WTC11 (cell line): ENCODE data around the gene CAPN14. TPM values are rescaled to one million over a fixed set of nuclear protein-coding genes. Genes with fewer than 3 reads are reported as not detected.

Experiments used
- ATAC-seq: fragments of 200-7000 bp; cut with Tn5 transposase; 2 replicates; pipeline ENCODE4 v1.10.0; 2021; ENCODE audit warnings: mild to moderate bottlenecking, moderate library complexity
- CTCF ChIA-PET: fragments of 300-600 bp; sonication (Branson Sonifier 250); formaldehyde crosslinking; loops from one replicate; lab custom pipeline; 2021; ENCODE audit warnings: antibody characterized with exemption; lab: Charles Lee
- POLR2A ChIA-PET: fragments of 350-600 bp; sonication (Branson Sonifier 250); formaldehyde crosslinking; loops from one replicate; lab custom pipeline; 2021; ENCODE audit warnings: antibody characterized with exemption; lab: Charles Lee
- DNase-seq: peaks from one replicate; pipeline ENCODE4 v3.0.0; 2021; ENCODE audit warnings: low spot score
- H3K27ac Mint-ChIP-seq: 2 replicates; pipeline ENCODE4 v1.8.0; 2021; ENCODE audit warnings: mixed read lengths
- H3K27me3 Mint-ChIP-seq: 2 replicates; pipeline ENCODE4 v1.8.0; 2021; ENCODE audit warnings: low read depth, mild to moderate bottlenecking, moderate library complexity, mixed read lengths
- H3K36me3 Mint-ChIP-seq: 2 replicates; pipeline ENCODE4 v1.8.0; 2021; ENCODE audit warnings: mixed read lengths
- H3K4me1 Mint-ChIP-seq: 2 replicates; pipeline ENCODE4 v1.8.0; 2022; ENCODE audit warnings: mixed read lengths
- H3K4me3 Mint-ChIP-seq: 2 replicates; pipeline ENCODE4 v1.8.0; 2021; ENCODE audit warnings: mild to moderate bottlenecking, moderate library complexity, mixed read lengths
- H3K9me3 Mint-ChIP-seq: 2 replicates; pipeline ENCODE4 v1.8.0; 2021; ENCODE audit warnings: mixed read lengths
- JAZF1 ChIP-seq: fragments of 250-450 bp; sonication (Bioruptor Pico); IDR thresholded peaks from 2 replicates; pipeline ENCODE4 v1.9.0; 2021; ENCODE audit warnings: moderate library complexity, mild to moderate bottlenecking, inconsistent platforms
- NFATC4 ChIP-seq: fragments of 250-450 bp; sonication (Bioruptor Pico); IDR thresholded peaks from 2 replicates; pipeline ENCODE4 v1.9.0; 2021; ENCODE audit warnings: mild to moderate bottlenecking
- PREB ChIP-seq: sonication (generic); formaldehyde crosslinking; IDR thresholded peaks from 2 replicates; pipeline ENCODE4 v1.8.1; 2022; ENCODE audit warnings: mild to moderate bottlenecking, missing genetic modification reagents, moderate library complexity, borderline replicate concordance
- PRRX2 ChIP-seq: fragments of 250-450 bp; sonication (Bioruptor Pico); IDR thresholded peaks from 2 replicates; pipeline ENCODE4 v1.8.0; 2021; ENCODE audit warnings: mild to moderate bottlenecking
- RELA ChIP-seq: sonication (generic); formaldehyde crosslinking; IDR thresholded peaks from 2 replicates; pipeline ENCODE4 v1.8.1; 2022; ENCODE audit warnings: missing genetic modification reagents, mild to moderate bottlenecking, borderline replicate concordance
- SOX15 ChIP-seq: fragments of 250-450 bp; sonication (Bioruptor Pico); IDR thresholded peaks from 2 replicates; pipeline ENCODE4 v1.9.0; 2021; ENCODE audit warnings: mild to moderate bottlenecking
- SP1 ChIP-seq: sonication (generic); formaldehyde crosslinking; conservative IDR thresholded peaks from 2 replicates; pipeline ENCODE4 v1.8.1; 2022; ENCODE audit warnings: missing genetic modification reagents
- TEAD1 ChIP-seq: sonication (generic); formaldehyde crosslinking; IDR thresholded peaks from 2 replicates; pipeline ENCODE4 v1.8.0; 2022; ENCODE audit warnings: mild to moderate bottlenecking, missing genetic modification reagents
- ZNF263 ChIP-seq: sonication (generic); formaldehyde crosslinking; IDR thresholded peaks from 2 replicates; pipeline ENCODE4 v1.8.1; 2022; ENCODE audit warnings: low read depth, mild to moderate bottlenecking, moderate library complexity, missing genetic modification reagents
- ZNF425 ChIP-seq: fragments of 250-450 bp; sonication (Bioruptor Pico); conservative IDR thresholded peaks from 2 replicates; pipeline ENCODE4 v1.9.0; 2021; ENCODE audit warnings: mild to moderate bottlenecking
- ZNF671 ChIP-seq: fragments of 250-450 bp; sonication (Bioruptor Pico); IDR thresholded peaks from 2 replicates; pipeline ENCODE4 v1.8.0; 2021; ENCODE audit warnings: mild to moderate bottlenecking
- total RNA-seq: library from RNA; stranded (reverse); gene quantifications from 3 replicates; pipeline ENCODE4 v1.2.3, GENCODE V29; 2021
- TF ChIP-seq, protein P1 (sequence below): sonication (generic); formaldehyde crosslinking; IDR thresholded peaks from 2 replicates; pipeline ENCODE4 v1.8.0; 2022; ENCODE audit warnings: missing genetic modification reagents
- TF ChIP-seq, protein P2 (sequence below): fragments of 250-450 bp; sonication (Bioruptor Pico); IDR thresholded peaks from 2 replicates; pipeline ENCODE4 v1.9.0; 2021; ENCODE audit warnings: mild to moderate bottlenecking
- TF ChIP-seq, protein P3 (sequence below): sonication (generic); formaldehyde crosslinking; IDR thresholded peaks from 2 replicates; pipeline ENCODE4 v1.8.1; 2023; ENCODE audit warnings: mild to moderate bottlenecking, missing genetic modification reagents, moderate library complexity
- TF ChIP-seq, protein P4 (sequence below): sonication (generic); formaldehyde crosslinking; IDR thresholded peaks from 2 replicates; pipeline ENCODE4 v1.8.1; 2022; ENCODE audit warnings: low read depth, mild to moderate bottlenecking, moderate library complexity, missing genetic modification reagents, borderline replicate concordance
- TF ChIP-seq, protein P5 (sequence below): sonication (generic); formaldehyde crosslinking; IDR thresholded peaks from 2 replicates; pipeline ENCODE4 v1.8.1; 2022; ENCODE audit warnings: mild to moderate bottlenecking, moderate library complexity, missing genetic modification reagents

The CAPN14 gene
- total RNA-seq, 1 experiment from 2014 or later: 0.11 TPM

DNA sequence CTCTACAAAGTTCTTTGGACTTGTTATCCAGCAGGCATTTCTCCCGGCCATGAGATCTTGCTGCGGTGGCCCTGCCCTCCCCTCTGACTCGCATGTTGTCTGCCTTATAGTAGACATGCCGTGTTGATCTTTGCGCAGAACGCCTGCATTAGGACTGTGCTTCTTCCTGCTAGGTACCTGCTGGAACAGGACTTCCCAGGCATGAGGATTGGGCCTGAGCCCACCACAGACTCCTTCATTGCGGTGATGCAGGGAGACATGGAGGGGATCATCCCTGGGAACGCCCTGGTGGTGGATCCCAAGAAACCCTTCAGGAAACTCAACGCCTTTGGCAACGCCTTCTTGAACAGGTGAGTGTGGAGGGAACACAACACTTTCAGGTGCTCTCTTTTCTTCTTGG, 26.8 kb upstream of the CAPN14 start (continued):
- TF ChIP-seq, protein P1, sequence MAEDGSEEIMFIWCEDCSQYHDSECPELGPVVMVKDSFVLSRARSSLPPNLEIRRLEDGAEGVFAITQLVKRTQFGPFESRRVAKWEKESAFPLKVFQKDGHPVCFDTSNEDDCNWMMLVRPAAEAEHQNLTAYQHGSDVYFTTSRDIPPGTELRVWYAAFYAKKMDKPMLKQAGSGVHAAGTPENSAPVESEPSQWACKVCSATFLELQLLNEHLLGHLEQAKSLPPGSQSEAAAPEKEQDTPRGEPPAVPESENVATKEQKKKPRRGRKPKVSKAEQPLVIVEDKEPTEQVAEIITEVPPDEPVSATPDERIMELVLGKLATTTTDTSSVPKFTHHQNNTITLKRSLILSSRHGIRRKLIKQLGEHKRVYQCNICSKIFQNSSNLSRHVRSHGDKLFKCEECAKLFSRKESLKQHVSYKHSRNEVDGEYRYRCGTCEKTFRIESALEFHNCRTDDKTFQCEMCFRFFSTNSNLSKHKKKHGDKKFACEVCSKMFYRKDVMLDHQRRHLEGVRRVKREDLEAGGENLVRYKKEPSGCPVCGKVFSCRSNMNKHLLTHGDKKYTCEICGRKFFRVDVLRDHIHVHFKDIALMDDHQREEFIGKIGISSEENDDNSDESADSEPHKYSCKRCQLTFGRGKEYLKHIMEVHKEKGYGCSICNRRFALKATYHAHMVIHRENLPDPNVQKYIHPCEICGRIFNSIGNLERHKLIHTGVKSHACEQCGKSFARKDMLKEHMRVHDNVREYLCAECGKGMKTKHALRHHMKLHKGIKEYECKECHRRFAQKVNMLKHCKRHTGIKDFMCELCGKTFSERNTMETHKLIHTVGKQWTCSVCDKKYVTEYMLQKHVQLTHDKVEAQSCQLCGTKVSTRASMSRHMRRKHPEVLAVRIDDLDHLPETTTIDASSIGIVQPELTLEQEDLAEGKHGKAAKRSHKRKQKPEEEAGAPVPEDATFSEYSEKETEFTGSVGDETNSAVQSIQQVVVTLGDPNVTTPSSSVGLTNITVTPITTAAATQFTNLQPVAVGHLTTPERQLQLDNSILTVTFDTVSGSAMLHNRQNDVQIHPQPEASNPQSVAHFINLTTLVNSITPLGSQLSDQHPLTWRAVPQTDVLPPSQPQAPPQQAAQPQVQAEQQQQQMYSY (CRISPR knock-in tag): no peak

GRCh38 chr2:31243053-31243452, 25.7 kb upstream of the CAPN14 start:
- Mint-ChIP-seq H3K27ac (no peak overlapping the region), H3K4me1 (peaks cover 11% of the 10 kb centered on the region), H3K36me3 (peaks cover 4% of the 10 kb centered on the region), H3K9me3 (no peaks in the 10 kb centered on the region), H3K27me3 (no peaks in the 10 kb centered on the region), H3K4me3 (no peak overlapping the region)
- POLR2A ChIA-PET: no interaction called here
- no peak for TF ChIP-seq SP1 (CRISPR knock-in tag)
- no peak for TF ChIP-seq JAZF1 (CRISPR knock-in tag)
- no peak for TF ChIP-seq ZNF263 (CRISPR knock-in tag)
- TF ChIP-seq, protein P2, sequence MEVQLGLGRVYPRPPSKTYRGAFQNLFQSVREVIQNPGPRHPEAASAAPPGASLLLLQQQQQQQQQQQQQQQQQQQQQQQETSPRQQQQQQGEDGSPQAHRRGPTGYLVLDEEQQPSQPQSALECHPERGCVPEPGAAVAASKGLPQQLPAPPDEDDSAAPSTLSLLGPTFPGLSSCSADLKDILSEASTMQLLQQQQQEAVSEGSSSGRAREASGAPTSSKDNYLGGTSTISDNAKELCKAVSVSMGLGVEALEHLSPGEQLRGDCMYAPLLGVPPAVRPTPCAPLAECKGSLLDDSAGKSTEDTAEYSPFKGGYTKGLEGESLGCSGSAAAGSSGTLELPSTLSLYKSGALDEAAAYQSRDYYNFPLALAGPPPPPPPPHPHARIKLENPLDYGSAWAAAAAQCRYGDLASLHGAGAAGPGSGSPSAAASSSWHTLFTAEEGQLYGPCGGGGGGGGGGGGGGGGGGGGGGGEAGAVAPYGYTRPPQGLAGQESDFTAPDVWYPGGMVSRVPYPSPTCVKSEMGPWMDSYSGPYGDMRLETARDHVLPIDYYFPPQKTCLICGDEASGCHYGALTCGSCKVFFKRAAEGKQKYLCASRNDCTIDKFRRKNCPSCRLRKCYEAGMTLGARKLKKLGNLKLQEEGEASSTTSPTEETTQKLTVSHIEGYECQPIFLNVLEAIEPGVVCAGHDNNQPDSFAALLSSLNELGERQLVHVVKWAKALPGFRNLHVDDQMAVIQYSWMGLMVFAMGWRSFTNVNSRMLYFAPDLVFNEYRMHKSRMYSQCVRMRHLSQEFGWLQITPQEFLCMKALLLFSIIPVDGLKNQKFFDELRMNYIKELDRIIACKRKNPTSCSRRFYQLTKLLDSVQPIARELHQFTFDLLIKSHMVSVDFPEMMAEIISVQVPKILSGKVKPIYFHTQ (CRISPR knock-in tag): no peak
- DNase-seq: no peak
- CTCF ChIA-PET: no interaction called here
- no peak for ATAC-seq

DNA sequence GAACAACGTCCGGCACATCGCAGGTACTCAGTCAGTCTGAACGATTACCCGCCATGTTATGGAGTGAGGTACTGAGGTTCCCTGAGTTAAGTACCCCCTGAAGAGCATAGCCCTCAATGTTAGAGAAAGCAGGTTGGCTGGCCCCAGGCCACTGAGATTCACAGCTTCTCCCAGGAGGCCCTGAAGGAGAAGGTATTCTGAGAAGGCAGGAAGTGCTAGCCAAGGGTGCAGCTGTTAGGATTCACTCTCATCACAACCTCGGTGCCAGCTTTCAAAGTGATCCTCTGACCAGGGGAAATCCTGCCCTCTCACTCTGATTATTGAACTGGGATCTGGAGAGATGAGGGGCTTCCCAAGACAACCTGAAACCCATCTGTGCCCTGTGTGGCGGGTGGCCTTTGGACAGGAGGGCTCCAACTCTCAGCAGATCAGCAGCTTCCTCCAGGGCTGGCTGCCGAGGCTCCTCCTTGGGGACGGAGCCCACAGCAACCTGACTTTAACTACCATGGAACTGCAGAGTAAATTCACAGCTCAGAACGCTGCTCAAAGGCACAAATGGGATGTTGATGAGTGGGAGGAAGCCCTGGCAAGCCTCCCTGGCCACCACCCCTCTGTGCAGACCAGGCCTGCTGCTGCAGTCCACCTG, 24.4 kb upstream of the CAPN14 start:
- H3K27ac Mint-ChIP-seq: no peak overlapping the region
- TF ChIP-seq PRRX2 (CRISPR knock-in tag): no peak
- TF ChIP-seq ZNF671: no peak
- TF ChIP-seq TEAD1 (CRISPR knock-in tag): no peak
- TF ChIP-seq, protein P3, sequence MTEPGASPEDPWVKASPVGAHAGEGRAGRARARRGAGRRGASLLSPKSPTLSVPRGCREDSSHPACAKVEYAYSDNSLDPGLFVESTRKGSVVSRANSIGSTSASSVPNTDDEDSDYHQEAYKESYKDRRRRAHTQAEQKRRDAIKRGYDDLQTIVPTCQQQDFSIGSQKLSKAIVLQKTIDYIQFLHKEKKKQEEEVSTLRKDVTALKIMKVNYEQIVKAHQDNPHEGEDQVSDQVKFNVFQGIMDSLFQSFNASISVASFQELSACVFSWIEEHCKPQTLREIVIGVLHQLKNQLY: no peak
- TF ChIP-seq RELA (CRISPR knock-in tag): no peak
- TF ChIP-seq, protein P4, sequence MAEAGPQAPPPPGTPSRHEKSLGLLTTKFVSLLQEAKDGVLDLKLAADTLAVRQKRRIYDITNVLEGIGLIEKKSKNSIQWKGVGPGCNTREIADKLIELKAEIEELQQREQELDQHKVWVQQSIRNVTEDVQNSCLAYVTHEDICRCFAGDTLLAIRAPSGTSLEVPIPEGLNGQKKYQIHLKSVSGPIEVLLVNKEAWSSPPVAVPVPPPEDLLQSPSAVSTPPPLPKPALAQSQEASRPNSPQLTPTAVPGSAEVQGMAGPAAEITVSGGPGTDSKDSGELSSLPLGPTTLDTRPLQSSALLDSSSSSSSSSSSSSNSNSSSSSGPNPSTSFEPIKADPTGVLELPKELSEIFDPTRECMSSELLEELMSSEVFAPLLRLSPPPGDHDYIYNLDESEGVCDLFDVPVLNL (CRISPR knock-in tag): no peak
- TF ChIP-seq ZNF425 (CRISPR knock-in tag): no peak
- TF ChIP-seq NFATC4 (CRISPR knock-in tag): no peak
- TF ChIP-seq PREB (CRISPR knock-in tag): no peak
- no peak for TF ChIP-seq SOX15
- TF ChIP-seq, protein P5, sequence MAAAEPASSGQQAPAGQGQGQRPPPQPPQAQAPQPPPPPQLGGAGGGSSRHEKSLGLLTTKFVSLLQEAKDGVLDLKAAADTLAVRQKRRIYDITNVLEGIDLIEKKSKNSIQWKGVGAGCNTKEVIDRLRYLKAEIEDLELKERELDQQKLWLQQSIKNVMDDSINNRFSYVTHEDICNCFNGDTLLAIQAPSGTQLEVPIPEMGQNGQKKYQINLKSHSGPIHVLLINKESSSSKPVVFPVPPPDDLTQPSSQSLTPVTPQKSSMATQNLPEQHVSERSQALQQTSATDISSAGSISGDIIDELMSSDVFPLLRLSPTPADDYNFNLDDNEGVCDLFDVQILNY (CRISPR knock-in tag): no peak
- peaks cover 11% of the 10 kb centered on the region for H3K4me1 Mint-ChIP-seq
- H3K9me3 Mint-ChIP-seq: no peaks in the 10 kb centered on the region
- peaks cover 3% of the 10 kb centered on the region for H3K36me3 Mint-ChIP-seq
- no peaks in the 10 kb centered on the region for H3K27me3 Mint-ChIP-seq
- ChIA-PET POLR2A (no interaction called here), CTCF (interaction anchor here (0.6 to 1.3 kb wide), 4 partner anchors 15 to 530 kb away, joined by 3 read pairs; no protein-coding TSS in a partner anchor)
- no peak for ATAC-seq
- DNase-seq: no peak
- H3K4me3 Mint-ChIP-seq: no peak overlapping the region
